Adipocyte (in vitro differentiated cells): ENCODE data around the gene SKP2.

Source experiments
- DNase-seq: peaks from one replicate; pipeline ENCODE4 v3.0.0-alpha.2; 2015; ENCODE audit warnings: low read depth
- H3K27me3 ChIP-seq: replicated peaks from 2 replicates; pipeline ENCODE4 v1.7.0; 2013; ENCODE audit warnings: mild to moderate bottlenecking, low read length, moderate library complexity; ENCODE audit not compliant: control insufficient read depth, insufficient read depth
- H3K36me3 ChIP-seq: 2 replicates; pipeline ENCODE4 v1.7.0; 2013; ENCODE audit warnings: low read length, mild to moderate bottlenecking, moderate library complexity; ENCODE audit not compliant: control insufficient read depth, insufficient read depth, severe bottlenecking
- H3K4me1 ChIP-seq: 2 replicates; pipeline ENCODE4 v1.7.0; 2013; ENCODE audit warnings: mild to moderate bottlenecking, low read length, moderate library complexity; ENCODE audit not compliant: control insufficient read depth, insufficient read depth
- H3K4me3 ChIP-seq: 2 replicates; pipeline ENCODE4 v1.7.0; 2013; ENCODE audit warnings: mild to moderate bottlenecking, low read length, moderate library complexity
- H3K9ac ChIP-seq: 2 replicates; pipeline ENCODE4 v1.7.0; 2013; ENCODE audit warnings: mild to moderate bottlenecking, low read length, moderate library complexity
- H3K9me3 ChIP-seq: 2 replicates; pipeline ENCODE4 v1.7.0; 2013; ENCODE audit warnings: mild to moderate bottlenecking, low read length, moderate library complexity; ENCODE audit not compliant: control insufficient read depth

The SKP2 gene

GRCh38 chr5:36145311-36145710 is 6.6 kb upstream of the SKP2 start:
- Histone ChIP-seq H3K9ac (no peak overlapping the region), H3K4me1 (peaks cover 5% of the 10 kb centered on the region), H3K9me3 (no peaks in the 10 kb centered on the region), H3K36me3 (peaks cover 18% of the 10 kb centered on the region), H3K27me3 (no peaks in the 10 kb centered on the region), H3K4me3 (no peak overlapping the region)
- DNase-seq: no peak

- Histone ChIP-seq H3K4me1 (peaks cover 10% of the 10 kb centered on the region), H3K36me3 (peaks cover 10% of the 10 kb centered on the region), H3K9me3 (no peaks in the 10 kb centered on the region), H3K27me3 (no peaks in the 10 kb centered on the region), H3K4me3 (no peak overlapping the region), H3K9ac (no peak overlapping the region)
- DNase-seq: no peak
Observed at GRCh38 chr5:36146390-36146789, 5.5 kb upstream of the SKP2 start.

GRCh38 chr5:36147681-36148080 is 4.2 kb upstream of the SKP2 start:
- Histone ChIP-seq H3K4me1 (peaks cover 11% of the 10 kb centered on the region), H3K27me3 (no peaks in the 10 kb centered on the region), H3K9ac (no peak overlapping the region), H3K9me3 (no peaks in the 10 kb centered on the region), H3K36me3 (no peaks in the 10 kb centered on the region), H3K4me3 (no peak overlapping the region)
- DNase-seq: no peak

GRCh38 chr5:36150676-36151433 is 1.1 kb upstream of the SKP2 start:
- H3K27me3 ChIP-seq: no peaks in the 10 kb centered on the region
- peak overlapping the region; percentile 87 for H3K9ac ChIP-seq
- H3K4me1 ChIP-seq: peaks cover 33% of the 10 kb centered on the region
- H3K36me3 ChIP-seq: peaks cover 11% of the 10 kb centered on the region
- H3K9me3 ChIP-seq: no peaks in the 10 kb centered on the region
- peak; percentile 78 for DNase-seq
- peak overlapping the region; percentile 88 for H3K4me3 ChIP-seq

- DNase-seq: peak; percentile 44
Observed at GRCh38 chr5:36152324-36153297, 700 bp downstream of the SKP2 start.

GRCh38 chr5:36153298-36153677 is 1.4 kb downstream of the SKP2 start:
- peaks cover 11% of the 10 kb centered on the region for H3K36me3 ChIP-seq
- peaks cover 56% of the 10 kb centered on the region for H3K4me1 ChIP-seq
- H3K4me3 ChIP-seq: peak overlapping the region; percentile 88
- no peaks in the 10 kb centered on the region for H3K9me3 ChIP-seq
- no peak for DNase-seq
- no peaks in the 10 kb centered on the region for H3K27me3 ChIP-seq
- peak overlapping the region; percentile 87 for H3K9ac ChIP-seq

More at GRCh38 chr5:36152324-36153297, 700 bp downstream of the SKP2 start:
- H3K4me3 ChIP-seq: peak overlapping the region; percentile 88
- no peaks in the 10 kb centered on the region for H3K9me3 ChIP-seq
- H3K36me3 ChIP-seq: peaks cover 11% of the 10 kb centered on the region
- no peaks in the 10 kb centered on the region for H3K27me3 ChIP-seq
- peaks cover 50% of the 10 kb centered on the region for H3K4me1 ChIP-seq
- peak overlapping the region; percentile 87 for H3K9ac ChIP-seq

- Histone ChIP-seq H3K9me3 (no peaks in the 10 kb centered on the region), H3K4me1 (peaks cover 61% of the 10 kb centered on the region), H3K4me3 (peak overlapping the region; percentile 88), H3K36me3 (peaks cover 12% of the 10 kb centered on the region), H3K27me3 (no peaks in the 10 kb centered on the region), H3K9ac (peak overlapping the region; percentile 87)
- DNase-seq: no peak
Observed at GRCh38 chr5:36153726-36154125, 1.8 kb downstream of the SKP2 start.

GRCh38 chr5:36155291-36155690 is 3.4 kb downstream of the SKP2 start:
- no peak for DNase-seq
- Histone ChIP-seq H3K4me1 (peaks cover 57% of the 10 kb centered on the region), H3K9ac (no peak overlapping the region), H3K27me3 (no peaks in the 10 kb centered on the region), H3K36me3 (peaks cover 22% of the 10 kb centered on the region), H3K9me3 (no peaks in the 10 kb centered on the region), H3K4me3 (no peak overlapping the region)

- peak overlapping the region; percentile 19 for H3K4me3 ChIP-seq
- no peaks in the 10 kb centered on the region for H3K9me3 ChIP-seq
- DNase-seq: peak; percentile 66
- peaks cover 29% of the 10 kb centered on the region for H3K36me3 ChIP-seq
- peak overlapping the region; percentile 13 for H3K9ac ChIP-seq
- no peaks in the 10 kb centered on the region for H3K27me3 ChIP-seq
- H3K4me1 ChIP-seq: peaks cover 52% of the 10 kb centered on the region
Observed at GRCh38 chr5:36156121-36156601, 4.2 kb downstream of the SKP2 start.

- peaks cover 33% of the 10 kb centered on the region for H3K36me3 ChIP-seq
- DNase-seq: peak; percentile 89
- no peaks in the 10 kb centered on the region for H3K9me3 ChIP-seq
- H3K27me3 ChIP-seq: no peaks in the 10 kb centered on the region
- peak overlapping the region; percentile 46 for H3K9ac ChIP-seq
- H3K4me1 ChIP-seq: peaks cover 52% of the 10 kb centered on the region
- H3K4me3 ChIP-seq: peak overlapping the region; percentile 38
Observed at GRCh38 chr5:36156619-36157018, 4.7 kb downstream of the SKP2 start.

GRCh38 chr5:36158144-36158543 is 6.2 kb downstream of the SKP2 start:
- H3K4me3 ChIP-seq: no peak overlapping the region
- H3K9me3 ChIP-seq: no peaks in the 10 kb centered on the region
- peak; percentile 93 for DNase-seq
- peaks cover 48% of the 10 kb centered on the region for H3K36me3 ChIP-seq
- no peak overlapping the region for H3K9ac ChIP-seq
- H3K27me3 ChIP-seq: no peaks in the 10 kb centered on the region
- H3K4me1 ChIP-seq: peaks cover 49% of the 10 kb centered on the region
